Stomach (tissue), 4 donors: Measurements from ENCODE around the gene CNTN1.

ENCODE experiments used
- CTCF ChIP-seq, 7 experiments: fragments of 450-650 bp in 4 of 7; fragments of 200-600 bp in 3 of 7; sonication (generic) in 3 of 7; IDR thresholded peaks; one replicate each; pipeline ENCODE4 v1.5.1; 2016 to 2019; ENCODE audit warnings: antibody characterized with exemption in 7 of 7, control low read depth in 2 of 7, mild to moderate bottlenecking in 1 of 7
- EP300 ChIP-seq: sonication (generic); formaldehyde crosslinking; IDR thresholded peaks from one replicate; pipeline ENCODE4 v1.6.1; 2017; ENCODE audit warnings: antibody characterized with exemption

GRCh38 chr12:40668099-40668529 lies 24.1 kb upstream of the CNTN1 start:
- TF ChIP-seq CTCF (IDR thresholded peaks at IDR 0.05) (no peak), EP300 (no peak)
